GM19397 (cell line): ENCODE results near the gene LASP1.
"Not testable (repeated sequence)": the region's sequence is repeated elsewhere in the genome, so short reads cannot be mapped to it uniquely, and the experiment has no call there.

Experiments
- ATAC-seq: cut with Tn5 transposase; IDR thresholded peaks from one replicate; pipeline ENCODE4 v1.9.1; 2021; ENCODE audit warnings: mild to moderate bottlenecking, moderate library complexity; ENCODE audit not compliant: unreplicated experiment

LASP1 gene

GRCh38 chr17:38925263-38925995 lies 55.6 kb downstream of the LASP1 start, which contains the start of gene LASP1NB:
Gene LASP1NB, plus strand, starts transcription at chr17:38925614.
- ATAC-seq = no peak

GRCh38 chr17:38926293-38927070 lies 56.6 kb downstream of the LASP1 start:
- ATAC-seq = no peak

DNA sequence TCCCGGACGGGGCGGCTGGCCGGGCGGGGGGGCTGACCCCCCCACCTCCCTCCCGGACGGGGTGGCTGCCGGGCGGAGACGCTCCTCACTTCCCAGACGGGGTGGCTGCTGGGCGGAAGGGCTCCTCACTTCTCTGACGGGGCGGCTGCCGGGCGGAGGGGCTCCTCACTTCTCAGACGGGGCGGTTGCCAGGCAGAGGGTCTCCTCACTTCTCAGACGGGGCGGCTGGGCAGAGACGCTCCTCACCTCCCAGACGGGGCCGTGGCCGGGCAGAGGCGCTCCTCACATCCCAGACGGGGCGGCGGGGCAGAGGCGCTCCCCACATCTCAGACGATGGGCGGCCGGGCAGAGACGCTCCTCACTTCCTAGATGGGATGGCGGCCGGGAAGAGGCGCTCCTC lies 60.9 kb downstream of the LASP1 start:
- not testable (repeated sequence) for ATAC-seq

GRCh38 chr17:38933962-38934361 lies 64.1 kb downstream of the LASP1 start:
- ATAC-seq = not testable (repeated sequence)

DNA sequence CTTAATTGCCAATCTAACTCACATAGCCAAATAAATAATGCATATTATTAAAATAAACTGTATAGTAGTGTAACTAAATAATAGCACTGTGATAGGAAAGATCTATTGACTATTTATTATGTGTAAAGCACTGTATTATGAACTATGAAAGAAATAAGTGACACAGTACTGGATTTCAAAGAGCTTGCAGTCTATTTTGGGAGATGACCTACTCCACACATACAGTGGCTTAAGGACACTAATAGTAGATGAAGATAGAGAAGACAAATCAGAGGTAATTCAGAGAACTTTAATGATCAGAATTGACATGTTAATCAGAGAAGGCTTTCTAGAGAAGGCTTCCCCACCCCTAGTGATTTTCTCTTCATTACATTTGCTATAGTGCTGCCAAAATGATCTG lies 70.1 kb downstream of the LASP1 start:
- ATAC-seq = no peak

DNA sequence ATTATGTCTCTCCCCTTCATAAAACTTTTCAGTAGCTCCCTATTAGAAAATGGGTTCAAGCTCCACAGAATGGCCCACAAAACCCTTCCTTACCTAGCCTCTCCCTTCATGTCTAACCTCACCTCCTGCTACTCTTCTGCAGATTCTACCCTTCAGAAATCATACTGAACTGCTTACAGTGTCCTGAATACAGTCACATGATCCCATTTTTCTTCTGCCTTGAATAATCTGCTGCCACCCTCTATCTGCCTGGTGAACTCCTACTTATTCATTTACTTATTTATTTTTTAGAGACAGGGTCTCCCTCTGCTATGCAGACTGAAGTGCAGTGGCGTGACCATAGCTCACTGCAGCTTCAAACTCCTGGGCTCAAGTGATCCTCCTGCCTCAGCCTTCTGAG lies 70.5 kb downstream of the LASP1 start:
- no peak for ATAC-seq

- ATAC-seq = no peak
These were observed 73.0 kb downstream of the LASP1 start for GRCh38 chr17:38942696-38943334.

- no peak for ATAC-seq
These were observed 73.7 kb downstream of the LASP1 start for GRCh38 chr17:38943607-38944006.

DNA sequence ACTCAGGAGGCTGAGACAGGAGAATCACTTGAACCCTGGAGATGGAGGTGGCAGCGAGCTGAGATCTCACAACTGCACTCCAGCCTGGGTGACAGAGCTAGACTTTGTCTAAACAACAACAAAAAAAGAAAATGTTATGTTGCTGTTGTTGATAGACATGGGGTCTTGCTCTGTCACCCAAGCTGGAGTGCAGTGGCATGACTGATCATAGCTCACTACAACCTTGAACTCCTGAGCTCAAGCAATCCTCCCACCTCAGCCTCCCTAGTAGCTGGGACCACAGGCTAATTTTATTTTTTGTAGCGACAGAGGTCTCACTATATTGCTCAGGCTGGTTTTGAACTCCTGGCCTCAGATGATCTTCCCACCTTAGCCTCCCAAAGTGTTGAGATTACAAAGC lies 77.3 kb downstream of the LASP1 start:
- ATAC-seq = no peak

DNA sequence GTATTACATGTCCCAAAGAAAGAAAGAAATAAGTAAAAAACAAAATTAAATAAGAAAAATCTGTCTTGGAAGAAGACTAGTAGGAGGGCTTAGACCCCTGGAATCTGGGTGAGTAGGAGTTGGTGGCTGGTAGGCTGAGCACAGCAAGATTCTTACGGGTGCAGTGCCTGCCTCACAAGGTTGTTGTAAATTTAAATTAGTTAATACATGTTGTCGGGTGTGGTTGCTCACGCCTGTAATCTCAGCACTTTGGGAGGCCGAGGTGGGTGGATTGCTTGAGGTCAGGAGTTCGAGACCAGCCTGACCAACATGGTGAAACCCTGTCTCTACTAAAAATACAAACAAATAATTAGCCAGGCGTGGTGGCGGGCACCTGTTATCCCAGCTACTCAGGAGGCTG lies 83.9 kb downstream of the LASP1 start:
- not testable (repeated sequence) for ATAC-seq

GRCh38 chr17:38958326-38958725 lies 88.5 kb downstream of the LASP1 start:
- ATAC-seq = no peak

GRCh38 chr17:38958756-38959155 lies 88.9 kb downstream of the LASP1 start:
- ATAC-seq = no peak

GRCh38 chr17:38959508-38959907 lies 89.7 kb downstream of the LASP1 start:
- ATAC-seq = no peak

DNA sequence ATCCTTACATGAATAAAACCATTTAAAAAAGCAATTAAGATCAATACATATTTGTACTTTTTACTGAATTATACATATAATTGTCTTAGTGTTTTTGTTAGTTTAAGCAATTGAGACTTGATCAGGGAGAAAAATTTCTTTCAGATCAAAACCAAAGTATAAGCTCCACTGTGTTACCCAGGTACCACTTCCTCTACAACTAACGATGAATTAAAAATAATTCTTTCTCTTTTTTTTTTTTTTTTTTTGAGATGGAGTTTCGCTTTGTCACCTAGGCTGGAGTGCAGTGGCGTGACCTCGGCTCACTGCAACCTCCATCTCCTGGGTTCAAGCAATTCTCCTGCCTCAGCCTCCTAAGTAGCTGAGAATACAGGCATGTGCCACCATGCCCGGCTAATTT lies 90.5 kb downstream of the LASP1 start:
- no peak for ATAC-seq

- no peak for ATAC-seq
These were observed 91.6 kb downstream of the LASP1 start for GRCh38 chr17:38961413-38961812.

- ATAC-seq = no peak
These were observed 97.5 kb downstream of the LASP1 start, which contains the start of gene FBXO47 for GRCh38 chr17:38967290-38967738. Gene FBXO47, minus strand, starts transcription at chr17:38967403. Its CDS starts 4,378 bp downstream, at chr17:38963025.

DNA sequence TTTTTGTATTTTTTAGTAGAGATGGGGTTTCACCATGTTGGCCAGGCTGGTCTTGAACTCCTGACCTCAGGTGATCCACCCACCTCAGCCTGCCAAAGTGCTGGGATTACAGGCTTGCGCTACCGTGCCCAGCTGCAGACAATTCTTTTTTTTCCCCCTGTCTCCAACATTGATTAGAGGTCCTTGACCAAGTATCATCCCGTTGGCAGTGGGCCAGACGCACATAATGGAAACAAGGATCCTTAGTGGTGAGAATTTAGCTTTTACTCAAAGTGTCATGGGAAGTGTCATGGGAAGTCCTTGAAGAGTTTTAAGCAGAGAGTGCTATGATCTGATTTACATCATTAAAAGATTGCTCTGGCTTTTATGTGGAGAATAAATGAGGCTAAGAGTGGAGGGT lies 99.4 kb downstream of the LASP1 start:
- ATAC-seq = no peak

DNA sequence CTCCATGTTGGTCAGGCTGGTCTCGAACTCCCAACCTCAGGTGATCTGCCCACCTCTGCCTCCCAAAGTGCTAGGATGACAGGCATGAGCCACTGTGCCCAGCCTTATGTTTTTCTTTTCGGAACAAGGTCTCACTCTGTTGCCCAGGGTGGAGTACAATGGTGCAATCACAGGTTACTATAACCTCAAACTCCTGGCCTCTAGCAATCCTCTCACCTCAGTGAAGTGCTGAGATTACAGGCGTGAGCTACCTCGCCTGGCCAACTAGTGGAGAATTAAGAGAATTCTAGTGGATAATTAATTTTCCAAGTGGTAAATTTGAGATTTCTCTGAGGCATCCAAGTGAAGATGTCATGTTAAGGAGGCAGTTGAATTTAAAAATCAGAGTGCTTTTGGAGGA lies 100.3 kb downstream of the LASP1 start:
- no peak for ATAC-seq

GRCh38 chr17:38970804-38971203 lies 100.9 kb downstream of the LASP1 start:
- ATAC-seq = no peak
